RPMI8226 (cell line): ENCODE measurements around the gene SMIM29.

Source experiments
- DNase-seq: peaks from one replicate; pipeline ENCODE4 v3.0.0-alpha.2; 2015

The SMIM29 gene

GRCh38 chr6:34223956-34224940, 24.6 kb downstream of the SMIM29 start:
- peak; percentile 96 for DNase-seq

DNA sequence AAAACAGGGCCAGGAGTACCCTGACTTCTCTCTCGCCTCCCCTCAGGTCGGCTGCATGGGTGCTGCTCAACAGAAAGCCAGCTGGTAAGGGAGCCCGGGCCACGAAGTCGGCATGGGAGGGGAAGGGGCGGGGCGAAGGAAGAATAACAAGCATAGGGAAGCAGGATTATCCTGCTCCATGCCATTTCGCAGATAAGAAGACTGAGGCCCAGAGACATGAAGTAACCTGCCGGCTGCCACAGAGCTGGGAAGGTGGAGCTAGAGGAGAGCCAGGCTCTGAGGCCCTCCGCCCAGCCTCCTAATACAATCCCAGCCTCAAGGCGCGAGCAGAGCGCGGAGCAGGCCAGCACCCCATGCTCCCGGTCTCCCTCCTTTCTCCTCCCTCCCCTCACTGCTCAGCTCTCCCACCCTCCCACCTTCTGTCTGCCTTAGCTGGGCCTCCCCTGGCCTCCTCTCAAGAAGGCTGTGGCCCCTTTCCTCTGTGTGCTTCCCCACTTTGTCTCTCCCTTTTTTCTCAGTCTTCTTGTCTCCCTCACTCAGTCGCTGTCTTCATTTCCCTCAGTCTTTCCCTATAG, 25.3 kb downstream of the SMIM29 start:
- no peak for DNase-seq

- DNase-seq = no peak
Observed at GRCh38 chr6:34218691-34219090, 30.1 kb downstream of the SMIM29 start.

DNA sequence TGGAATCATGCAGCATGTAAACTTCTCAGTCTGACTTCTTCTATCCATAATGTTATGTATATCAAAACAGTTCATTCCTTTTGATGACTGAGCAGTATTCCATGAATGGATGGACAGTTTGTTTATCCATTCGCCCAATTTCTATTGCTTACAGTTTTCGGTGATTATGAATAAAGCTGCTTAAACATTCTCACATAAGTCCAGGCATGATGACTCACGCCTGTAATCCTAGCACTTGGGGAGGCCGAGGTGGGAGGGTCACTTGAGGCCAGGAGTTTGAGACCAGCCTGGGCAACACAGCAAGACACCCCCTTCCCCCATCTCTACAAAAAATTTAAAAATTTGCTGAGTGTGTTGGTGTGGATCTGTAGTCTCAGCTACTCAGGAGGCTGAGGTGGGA, 35.0 kb downstream of the SMIM29 start:
- no peak for DNase-seq

DNA sequence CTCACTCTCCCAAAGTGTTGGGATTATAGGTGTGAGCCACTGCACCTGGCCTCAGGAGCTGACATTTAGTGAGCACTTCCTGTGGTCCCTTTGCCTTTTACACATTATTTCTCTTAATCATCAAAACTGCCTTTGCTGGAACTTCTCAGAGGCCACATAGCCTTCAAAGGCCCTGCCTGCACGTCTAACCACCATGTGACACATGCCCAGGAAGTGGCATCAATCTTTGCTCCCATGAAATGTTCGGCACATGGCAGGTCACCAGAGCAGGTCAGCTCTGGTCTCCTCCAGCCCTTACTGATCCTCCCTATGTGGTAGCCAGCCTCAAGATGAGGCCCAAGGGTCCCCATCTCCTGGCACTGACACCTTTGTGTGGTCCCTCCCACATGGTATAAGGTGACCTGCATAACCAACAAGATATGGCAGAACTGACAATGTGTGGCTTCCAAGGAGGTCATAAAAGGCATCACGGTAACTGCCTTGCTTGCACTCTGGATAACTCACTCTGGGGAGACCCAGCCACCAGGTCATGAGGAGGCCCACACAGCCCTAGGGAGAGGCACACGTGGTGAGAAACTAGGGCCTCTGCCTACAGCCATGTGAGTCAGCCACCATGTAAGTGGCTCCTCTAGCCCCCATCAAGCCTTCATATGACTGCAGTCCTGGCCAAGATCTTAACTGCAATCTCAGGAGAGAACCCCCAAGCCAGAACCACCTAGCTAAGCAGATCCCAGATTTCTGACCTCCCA, 40.9 kb downstream of the SMIM29 start:
- DNase-seq = no peak

- no peak for DNase-seq
Observed at GRCh38 chr6:34206726-34207125, 42.1 kb downstream of the SMIM29 start.

DNA sequence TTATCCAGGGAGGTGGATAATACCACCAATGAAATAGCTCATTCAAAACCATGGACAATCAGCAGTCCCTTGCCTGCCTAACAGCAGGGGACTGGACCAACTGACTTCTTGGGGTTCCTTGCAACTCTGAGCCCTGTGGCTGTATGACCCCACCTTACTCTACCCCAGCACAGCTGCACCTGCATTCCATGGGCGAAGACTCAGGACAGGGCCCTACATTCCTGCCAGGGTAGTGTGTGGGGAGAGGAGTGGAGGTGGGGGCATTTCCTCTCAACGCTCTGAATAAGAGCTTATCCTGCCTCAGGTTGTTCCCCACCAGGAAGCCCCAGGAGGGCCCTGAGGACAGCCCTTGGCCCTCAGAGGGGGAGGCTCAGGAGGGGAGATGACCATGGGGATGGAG, 42.9 kb downstream of the SMIM29 start:
- no peak for DNase-seq

DNA sequence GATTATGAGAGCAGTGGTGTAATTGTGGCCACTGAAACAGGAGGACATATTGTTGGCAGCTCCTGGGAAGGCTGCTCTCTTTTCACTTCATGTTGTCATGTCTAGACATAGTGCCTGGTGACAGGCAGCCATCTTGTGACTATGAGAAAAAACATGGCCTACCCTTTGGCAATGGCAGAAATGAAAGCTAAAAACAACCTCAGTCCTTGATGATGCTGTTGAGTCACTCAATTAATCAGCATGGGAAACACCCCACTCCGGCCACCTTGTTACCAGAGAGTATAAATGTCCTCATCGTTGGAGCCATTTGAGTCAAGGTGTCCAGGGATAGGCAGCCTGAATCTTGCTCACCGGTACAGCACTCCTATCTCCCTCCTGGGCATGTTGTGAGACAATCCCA, 43.3 kb downstream of the SMIM29 start:
- DNase-seq = no peak

DNA sequence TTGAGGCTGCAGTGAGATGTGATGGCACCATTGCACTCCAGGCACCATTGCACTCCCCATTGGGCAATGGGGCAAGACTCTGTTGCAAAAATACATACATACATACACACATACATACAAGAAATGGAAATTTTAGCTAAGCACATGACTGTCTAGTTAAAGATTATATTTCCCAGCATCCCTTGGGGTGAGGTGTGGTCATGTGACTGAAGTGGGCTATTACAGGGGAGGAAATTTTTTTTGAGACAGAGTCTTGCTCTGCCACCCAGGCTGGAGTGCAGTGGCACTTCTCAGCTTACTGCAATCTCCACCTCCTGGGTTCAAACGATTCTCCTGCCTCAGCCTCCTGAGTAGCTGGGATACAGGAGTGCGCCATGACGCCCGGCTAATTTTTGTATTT, 44.1 kb downstream of the SMIM29 start:
- no peak for DNase-seq

DNA sequence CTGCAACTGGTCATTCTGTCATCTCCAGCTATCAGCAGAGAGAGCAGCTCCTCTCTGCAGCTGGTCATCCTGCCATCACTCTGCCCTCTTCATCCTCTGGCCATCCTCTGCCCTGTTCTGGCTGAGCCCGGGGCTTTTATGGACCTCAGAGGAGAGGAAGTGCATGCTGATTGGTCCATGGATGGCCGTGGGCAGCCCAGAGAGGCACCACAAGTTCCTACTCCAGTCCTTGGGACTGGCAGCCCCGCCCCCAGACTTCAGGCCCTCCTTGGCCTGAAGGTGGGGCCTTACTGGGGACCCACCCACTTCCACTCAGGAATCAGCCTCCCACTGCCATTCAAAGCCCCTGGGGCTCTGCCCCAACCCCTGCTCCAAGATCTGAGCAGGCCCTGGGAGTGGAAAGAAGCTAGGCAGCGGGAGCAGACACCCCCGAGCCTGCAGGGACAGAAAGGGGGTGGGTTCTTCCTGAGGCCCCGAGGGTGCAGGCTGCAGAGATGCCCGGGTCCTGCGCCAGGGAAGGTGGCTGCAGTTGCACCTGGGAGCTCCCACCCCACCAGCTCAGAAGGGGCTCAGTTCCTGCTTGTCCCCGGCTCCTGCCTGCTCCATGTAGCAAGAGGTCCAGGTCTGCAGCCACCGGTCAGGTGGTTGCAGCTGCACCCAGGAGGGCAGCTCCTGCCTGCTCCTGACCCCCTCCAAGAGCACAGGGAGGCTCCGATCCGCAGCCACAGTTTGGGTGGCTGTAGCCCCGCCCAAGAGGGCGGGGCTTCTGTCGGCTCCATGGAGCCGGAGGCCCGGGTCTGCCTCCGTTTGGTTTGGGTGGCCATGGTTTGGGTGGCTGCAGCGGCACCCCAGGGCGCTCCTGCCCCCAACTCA, 46.2 kb downstream of the SMIM29 start:
- DNase-seq = no peak

- no peak for DNase-seq
Observed at GRCh38 chr6:34201455-34202107, 47.2 kb downstream of the SMIM29 start.

- no peak for DNase-seq
Observed at GRCh38 chr6:34200340-34200971, 48.4 kb downstream of the SMIM29 start.

DNA sequence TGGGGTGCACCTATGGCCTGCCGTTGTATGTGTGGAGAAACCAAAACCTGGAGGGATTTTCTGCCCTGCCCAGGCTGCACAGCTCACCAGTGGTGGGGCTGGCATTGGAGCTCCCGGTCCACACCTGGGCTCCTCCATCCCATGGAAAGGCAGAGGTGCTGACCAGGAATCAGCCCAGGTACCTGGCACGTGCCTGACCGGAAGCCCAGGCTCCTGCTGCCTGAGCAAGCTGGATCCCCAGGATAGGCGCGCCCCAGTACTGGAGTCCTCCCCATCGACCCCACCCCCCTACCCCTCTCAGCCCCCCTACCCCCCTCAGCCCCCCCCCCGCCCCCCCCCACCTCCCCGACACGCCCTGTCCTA, 52.0 kb downstream of the SMIM29 start:
- DNase-seq = no peak
